Mesenchymal stem cell (in vitro differentiated cells and primary cell): Measurements from ENCODE around the gene C1D.
A peak's percentile ranks its signal among the peaks of the same experiment; 100 is the strongest.

Experiments
- DNase-seq: peaks from one replicate; pipeline ENCODE4 v3.0.0-alpha.2; 2013
- H2AFZ ChIP-seq: one replicate; pipeline ENCODE4 v1.6.1; 2013; ENCODE audit warnings: low read depth, mild to moderate bottlenecking, control low read depth, inconsistent platforms, low read length, moderate library complexity
- H2AK5ac ChIP-seq: 2 replicates; pipeline ENCODE4 v1.6.1; 2013; ENCODE audit warnings: low read length, moderate library complexity, mild to moderate bottlenecking, inconsistent platforms; ENCODE audit not compliant: severe bottlenecking
- H2BK120ac ChIP-seq: one replicate; pipeline ENCODE4 v1.6.1; 2013; ENCODE audit warnings: low read depth, mild to moderate bottlenecking, inconsistent platforms, low read length, moderate library complexity
- H2BK12ac ChIP-seq, 2 experiments: one replicate each; pipeline ENCODE4 v1.6.1; 2013; ENCODE audit warnings: inconsistent platforms in 2 of 2, low read length in 2 of 2, mild to moderate bottlenecking in 2 of 2, moderate library complexity in 2 of 2, control low read depth in 1 of 2
- H2BK15ac ChIP-seq: one replicate; pipeline ENCODE4 v1.6.1; 2013; ENCODE audit warnings: mild to moderate bottlenecking, low read depth, inconsistent platforms; ENCODE audit not compliant: poor library complexity, severe bottlenecking
- H2BK5ac ChIP-seq: 2 replicates; pipeline ENCODE4 v1.6.1; 2013; ENCODE audit warnings: low read depth, mild to moderate bottlenecking, low read length, control low read depth, inconsistent platforms; ENCODE audit not compliant: poor library complexity, severe bottlenecking
- H3K14ac ChIP-seq, 2 experiments: one replicate each; pipeline ENCODE4 v1.6.1; 2013; ENCODE audit warnings: inconsistent platforms in 2 of 2, low read length in 2 of 2, control low read depth in 1 of 2, mild to moderate bottlenecking in 1 of 2, moderate library complexity in 1 of 2
- H3K18ac ChIP-seq, 2 experiments: one replicate each; pipeline ENCODE4 v1.6.1; 2013; ENCODE audit warnings: inconsistent platforms in 2 of 2, low read length in 2 of 2, control low read depth in 1 of 2, low read depth in 1 of 2, mild to moderate bottlenecking in 1 of 2
- H3K23ac ChIP-seq, 2 experiments: one replicate each; pipeline ENCODE4 v1.6.1; 2013; ENCODE audit warnings: inconsistent platforms in 2 of 2, low read length in 2 of 2, mild to moderate bottlenecking in 2 of 2, moderate library complexity in 2 of 2, control low read depth in 1 of 2
- H3K27ac ChIP-seq: 2 replicates; pipeline ENCODE4 v1.5.1; 2013; ENCODE audit warnings: mild to moderate bottlenecking, moderate library complexity, low read length, control low read depth, inconsistent platforms; ENCODE audit not compliant: poor library complexity, severe bottlenecking
- H3K27me3 ChIP-seq, 2 experiments: 2 replicates each; pipeline versions ENCODE4 v1.6.1 to v1.7.0; 2013; ENCODE audit warnings: low read length in 2 of 2, mild to moderate bottlenecking in 2 of 2, moderate library complexity in 2 of 2, control low read depth in 1 of 2, inconsistent platforms in 1 of 2; ENCODE audit not compliant: control insufficient read depth in 1 of 2, insufficient read depth in 1 of 2
- H3K36me3 ChIP-seq, 2 experiments: 2 replicates each; pipeline versions ENCODE4 v1.6.1 to v1.7.0; 2013; ENCODE audit warnings: low read length in 2 of 2, control low read depth in 1 of 2, inconsistent platforms in 1 of 2, low read depth in 1 of 2, mild to moderate bottlenecking in 1 of 2; ENCODE audit not compliant: insufficient read depth in 2 of 2, control insufficient read depth in 1 of 2
- H3K4ac ChIP-seq, 2 experiments: one replicate each; pipeline ENCODE4 v1.6.1; 2013; ENCODE audit warnings: inconsistent platforms in 2 of 2, low read length in 2 of 2, mild to moderate bottlenecking in 2 of 2, moderate library complexity in 2 of 2, control low read depth in 1 of 2, low read depth in 1 of 2
- H3K4me1 ChIP-seq: 2 replicates; pipeline ENCODE4 v1.6.1; 2013; ENCODE audit warnings: low read depth, low read length, control low read depth; ENCODE audit not compliant: control insufficient read depth, insufficient read depth
- H3K4me2 ChIP-seq: 2 replicates; pipeline ENCODE4 v1.6.1; 2013; ENCODE audit warnings: low read length, mild to moderate bottlenecking, inconsistent platforms; ENCODE audit not compliant: poor library complexity, severe bottlenecking
- H3K4me3 ChIP-seq, 2 experiments: 2 replicates each; pipeline versions ENCODE4 v1.5.1 to v1.7.0; 2013; ENCODE audit warnings: low read length in 2 of 2, mild to moderate bottlenecking in 2 of 2, control low read depth in 1 of 2, low read depth in 1 of 2; ENCODE audit not compliant: insufficient read depth in 1 of 2
- H3K79me1 ChIP-seq: replicated peaks from 2 replicates; pipeline ENCODE4 v1.6.1; 2013; ENCODE audit warnings: mild to moderate bottlenecking, control low read depth, low read length, inconsistent platforms; ENCODE audit not compliant: poor library complexity, severe bottlenecking
- H3K9ac ChIP-seq: 2 replicates; pipeline ENCODE4 v1.7.0; 2013; ENCODE audit warnings: mild to moderate bottlenecking, low read length, moderate library complexity
- H3K9me3 ChIP-seq: 2 replicates; pipeline ENCODE4 v1.7.0; 2013; ENCODE audit warnings: mild to moderate bottlenecking, low read length; ENCODE audit not compliant: control insufficient read depth
- H4K8ac ChIP-seq: one replicate; pipeline ENCODE4 v1.6.1; 2013; ENCODE audit warnings: inconsistent platforms, mild to moderate bottlenecking, low read length, moderate library complexity
- H4K91ac ChIP-seq: one replicate; pipeline ENCODE4 v1.6.1; 2013; ENCODE audit warnings: mild to moderate bottlenecking, low read length, inconsistent platforms
- WGBS: methylation state at CpG from one replicate; pipeline ENCODE4 v1.1.7; 2013; ENCODE audit warnings: mixed read lengths; 5-methylcytosine and 5-hydroxymethylcytosine counted together

C1D gene

GRCh38 chr2:68059784-68060525 is 2.8 kb downstream of the C1D start:
- no peak overlapping the region for H3K14ac ChIP-seq
- no peak overlapping the region for H2BK120ac ChIP-seq
- no peaks in the 10 kb centered on the region for H3K9me3 ChIP-seq
- H2AFZ ChIP-seq = no peak overlapping the region
- peak overlapping the region; percentile 64 for H3K9ac ChIP-seq
- H3K79me1 ChIP-seq = peaks cover 8% of the 10 kb centered on the region
- no peak overlapping the region for H4K91ac ChIP-seq
- H2BK12ac ChIP-seq = no peak overlapping the region
- no peak overlapping the region for H3K18ac ChIP-seq
- no peaks in the 10 kb centered on the region for H3K27me3 ChIP-seq
- H3K4ac ChIP-seq = no peak overlapping the region
- H2BK15ac ChIP-seq = no peak overlapping the region
- H4K8ac ChIP-seq = no peak overlapping the region
- H3K4me2 ChIP-seq = no peak overlapping the region
- no peak overlapping the region for H2BK5ac ChIP-seq
- no peak overlapping the region for H2AK5ac ChIP-seq
- H3K27ac ChIP-seq = no peak overlapping the region
- DNase-seq = peak; percentile 55
- peak overlapping the region in 1 of 2 experiments; percentile 25 for H3K4me3 ChIP-seq
- H3K36me3 ChIP-seq = no peaks in the 10 kb centered on the region
- H3K23ac ChIP-seq = no peak overlapping the region
- WGBS = 89% methylated on average over 12 of the region's 12 CpGs
- H3K4me1 ChIP-seq = no peaks in the 10 kb centered on the region

DNA sequence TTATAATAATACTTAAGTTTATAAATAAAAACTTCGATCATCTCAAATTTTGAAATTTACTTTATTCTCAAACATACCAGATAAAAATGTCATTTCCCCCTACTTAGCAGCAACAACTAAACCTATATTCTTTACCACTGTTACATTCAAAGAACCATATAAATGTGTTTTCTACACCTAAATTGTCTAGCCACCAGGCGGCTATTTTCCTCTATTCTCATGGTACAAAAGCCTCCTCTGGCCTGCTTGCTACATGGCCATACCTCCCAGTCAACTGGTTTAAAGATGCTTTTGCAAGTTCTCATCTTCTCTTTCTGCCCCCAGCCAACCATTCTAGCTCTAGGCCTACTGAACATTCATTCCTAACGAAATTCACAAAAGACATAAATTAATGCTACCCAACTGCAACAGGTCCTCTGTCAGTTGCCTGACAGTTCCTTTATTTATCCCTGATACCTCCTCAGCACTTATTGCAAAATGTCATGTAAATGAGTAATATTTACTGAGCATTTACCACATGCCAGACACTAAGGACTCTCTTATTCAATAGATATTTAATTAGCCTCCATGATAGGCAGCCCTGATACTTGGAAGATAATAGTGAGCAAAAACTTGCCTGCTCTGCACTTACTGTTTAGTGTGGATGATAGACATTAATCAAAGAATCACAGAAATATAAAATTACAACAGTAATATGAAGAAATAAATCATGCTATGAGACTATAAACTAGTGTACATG is 5.0 kb downstream of the C1D start:
- Histone ChIP-seq H3K23ac (no peak overlapping the region), H3K4ac (no peak overlapping the region), H3K14ac (no peak overlapping the region), H2BK12ac (no peak overlapping the region), H3K27ac (no peak overlapping the region), H3K27me3 (no peaks in the 10 kb centered on the region), H2AK5ac (no peak overlapping the region), H2BK5ac (no peak overlapping the region), H3K4me1 (no peaks in the 10 kb centered on the region), H3K9me3 (no peaks in the 10 kb centered on the region), H3K18ac (no peak overlapping the region), H2BK120ac (no peak overlapping the region), H3K9ac (no peak overlapping the region), H4K8ac (no peak overlapping the region), H3K4me2 (no peak overlapping the region), H4K91ac (no peak overlapping the region), H2AFZ (no peak overlapping the region), H3K4me3 (no peak overlapping the region), H2BK15ac (no peak overlapping the region), H3K79me1 (peaks cover 13% of the 10 kb centered on the region), H3K36me3 (no peaks in the 10 kb centered on the region)
- no peak for DNase-seq
- 99% methylated on average over 3 of the region's 3 CpGs for WGBS

GRCh38 chr2:68052717-68053422 is 9.9 kb downstream of the C1D start:
- no peak overlapping the region for H4K91ac ChIP-seq
- H3K27me3 ChIP-seq = no peaks in the 10 kb centered on the region
- no peak overlapping the region for H3K9ac ChIP-seq
- H3K23ac ChIP-seq = no peak overlapping the region
- H2BK5ac ChIP-seq = no peak overlapping the region
- no peaks in the 10 kb centered on the region for H3K36me3 ChIP-seq
- H3K79me1 ChIP-seq = peaks cover 19% of the 10 kb centered on the region
- no peak overlapping the region for H4K8ac ChIP-seq
- no peaks in the 10 kb centered on the region for H3K9me3 ChIP-seq
- H2AK5ac ChIP-seq = no peak overlapping the region
- no peak overlapping the region for H3K4me2 ChIP-seq
- H2BK12ac ChIP-seq = no peak overlapping the region
- no peak overlapping the region for H2AFZ ChIP-seq
- no peak overlapping the region for H2BK15ac ChIP-seq
- H3K14ac ChIP-seq = no peak overlapping the region
- no peak for DNase-seq
- H3K18ac ChIP-seq = no peak overlapping the region
- H3K27ac ChIP-seq = no peak overlapping the region
- H2BK120ac ChIP-seq = no peak overlapping the region
- H3K4ac ChIP-seq = no peak overlapping the region
- no peaks in the 10 kb centered on the region for H3K4me1 ChIP-seq
- 97% methylated on average over 6 of the region's 6 CpGs for WGBS
- H3K4me3 ChIP-seq = no peak overlapping the region

- no peaks in the 10 kb centered on the region for H3K9me3 ChIP-seq
- H3K4me3 ChIP-seq = no peak overlapping the region
- H2BK15ac ChIP-seq = no peak overlapping the region
- H3K23ac ChIP-seq = no peak overlapping the region
- no peak overlapping the region for H3K27ac ChIP-seq
- H3K9ac ChIP-seq = no peak overlapping the region
- H3K4ac ChIP-seq = no peak overlapping the region
- no peak overlapping the region for H2BK5ac ChIP-seq
- H3K4me1 ChIP-seq = no peaks in the 10 kb centered on the region
- no peak overlapping the region for H2BK120ac ChIP-seq
- H3K79me1 ChIP-seq = peaks cover 18% of the 10 kb centered on the region
- no peak overlapping the region for H4K8ac ChIP-seq
- no peaks in the 10 kb centered on the region for H3K27me3 ChIP-seq
- peaks cover 0 to 9% of the 10 kb centered on the region in 2 experiments for H3K36me3 ChIP-seq
- H3K14ac ChIP-seq = no peak overlapping the region
- 100% methylated on average over 2 of the region's 2 CpGs for WGBS
- H2AFZ ChIP-seq = no peak overlapping the region
- H3K18ac ChIP-seq = no peak overlapping the region
- no peak overlapping the region for H4K91ac ChIP-seq
- no peak overlapping the region for H3K4me2 ChIP-seq
- H2AK5ac ChIP-seq = no peak overlapping the region
- no peak overlapping the region for H2BK12ac ChIP-seq
- no peak for DNase-seq
Measured at GRCh38 chr2:68050353-68050752, 12.5 kb downstream of the C1D start.
